Measurements from ENCODE around the gene NOVA2. TPM values are rescaled to one million over a fixed set of nuclear protein-coding genes. Genes with fewer than 3 reads are reported as not detected.

Gene NOVA2
- total RNA-seq, 1 donor from 2014 or later = 11.3 TPM

DNA sequence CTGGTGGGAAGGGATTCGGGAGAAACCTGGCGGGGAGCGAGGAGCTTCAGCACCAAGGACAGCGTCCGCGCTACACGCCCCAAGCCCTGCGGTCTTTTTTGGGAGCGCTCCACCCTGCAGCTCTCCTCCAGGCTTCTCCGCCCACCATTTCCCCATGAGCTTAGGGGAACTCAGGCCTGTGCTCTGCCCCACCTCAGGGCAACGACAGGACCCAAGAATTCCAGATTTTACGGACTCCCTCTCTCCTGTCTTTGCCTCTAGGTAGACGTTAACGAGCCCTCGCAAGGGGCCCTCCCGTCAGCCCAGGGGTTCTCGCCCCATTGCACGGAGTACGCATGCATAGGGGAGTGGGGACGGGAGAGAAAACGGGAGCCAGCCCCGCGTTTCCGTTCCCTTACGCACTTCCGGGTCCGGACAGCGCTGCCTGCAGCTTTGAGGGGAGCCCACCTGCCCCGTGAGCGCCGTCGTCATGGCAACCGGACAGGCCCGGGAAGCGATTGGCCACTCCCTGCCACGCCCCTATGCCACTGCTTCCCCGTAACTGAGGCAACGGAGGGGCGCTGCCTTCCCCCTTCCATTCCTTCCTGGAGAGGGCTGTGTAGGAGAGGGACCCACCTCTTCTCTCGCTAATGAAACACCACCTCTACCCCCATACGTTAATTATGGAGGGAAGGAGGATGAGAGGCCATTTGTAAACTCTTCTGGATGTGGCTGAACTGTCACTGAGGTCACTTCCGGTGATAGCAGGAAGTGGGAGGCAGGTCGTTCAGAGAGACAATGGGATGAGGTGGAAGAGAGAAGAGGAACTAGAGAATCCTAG, 20.8 kb downstream of the NOVA2 start:
- H3K4me1 ChIP-seq = peaks cover 0 to 3% of the 10 kb centered on the region in 2 donors
- no peak overlapping the region for H3K4me3 ChIP-seq
- no peaks in the 10 kb centered on the region for H3K9me3 ChIP-seq
- H3K27ac ChIP-seq = no peak overlapping the region
- intact Hi-C loops (cut with DNase I) = no loop called here
- H3K36me3 ChIP-seq = no peaks in the 10 kb centered on the region
- H3K27me3 ChIP-seq = peaks cover 4% of the 10 kb centered on the region
- TF ChIP-seq, protein P1, sequence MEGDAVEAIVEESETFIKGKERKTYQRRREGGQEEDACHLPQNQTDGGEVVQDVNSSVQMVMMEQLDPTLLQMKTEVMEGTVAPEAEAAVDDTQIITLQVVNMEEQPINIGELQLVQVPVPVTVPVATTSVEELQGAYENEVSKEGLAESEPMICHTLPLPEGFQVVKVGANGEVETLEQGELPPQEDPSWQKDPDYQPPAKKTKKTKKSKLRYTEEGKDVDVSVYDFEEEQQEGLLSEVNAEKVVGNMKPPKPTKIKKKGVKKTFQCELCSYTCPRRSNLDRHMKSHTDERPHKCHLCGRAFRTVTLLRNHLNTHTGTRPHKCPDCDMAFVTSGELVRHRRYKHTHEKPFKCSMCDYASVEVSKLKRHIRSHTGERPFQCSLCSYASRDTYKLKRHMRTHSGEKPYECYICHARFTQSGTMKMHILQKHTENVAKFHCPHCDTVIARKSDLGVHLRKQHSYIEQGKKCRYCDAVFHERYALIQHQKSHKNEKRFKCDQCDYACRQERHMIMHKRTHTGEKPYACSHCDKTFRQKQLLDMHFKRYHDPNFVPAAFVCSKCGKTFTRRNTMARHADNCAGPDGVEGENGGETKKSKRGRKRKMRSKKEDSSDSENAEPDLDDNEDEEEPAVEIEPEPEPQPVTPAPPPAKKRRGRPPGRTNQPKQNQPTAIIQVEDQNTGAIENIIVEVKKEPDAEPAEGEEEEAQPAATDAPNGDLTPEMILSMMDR (IDR thresholded peaks at IDR 0.05) = no peak
- no peak for DNase-seq (ENCODE audit: low spot score in 2 of 2)

GRCh38 chr19:45952341-45952685, 21.4 kb downstream of the NOVA2 start:
- no peak overlapping the region for H3K4me3 ChIP-seq
- H3K27ac ChIP-seq = no peak overlapping the region
- peaks cover 4% of the 10 kb centered on the region for H3K27me3 ChIP-seq
- H3K9me3 ChIP-seq = no peaks in the 10 kb centered on the region
- TF ChIP-seq, protein P1 (IDR thresholded peaks at IDR 0.05) = no peak
- H3K36me3 ChIP-seq = no peaks in the 10 kb centered on the region
- no peak for DNase-seq (ENCODE audit: low spot score in 2 of 2)
- peaks cover 0 to 3% of the 10 kb centered on the region in 2 donors for H3K4me1 ChIP-seq
- intact Hi-C loops (cut with DNase I) = no loop called here

DNA sequence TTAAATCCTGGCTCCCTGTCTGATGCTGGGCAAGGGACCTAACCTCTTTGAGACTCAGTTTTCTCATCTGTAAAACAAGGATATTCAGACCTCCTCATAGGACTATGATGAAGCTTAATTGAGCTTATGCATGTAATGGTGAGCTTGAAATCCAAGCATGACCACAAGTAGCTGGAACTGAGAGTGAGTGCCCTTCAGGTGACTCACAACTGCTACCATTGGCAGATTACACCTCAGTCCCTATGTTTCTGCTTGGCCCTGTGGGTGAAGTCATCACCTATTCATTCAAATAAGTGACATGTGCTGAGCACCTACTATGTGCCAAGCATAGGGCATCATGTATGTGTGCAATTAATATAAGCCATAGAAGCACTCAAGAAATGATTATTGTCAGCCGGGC, 25.7 kb downstream of the NOVA2 start:
- intact Hi-C loops (cut with DNase I) = no loop called here
- TF ChIP-seq, protein P1 (IDR thresholded peaks at IDR 0.05) = no peak

GRCh38 chr19:45940515-45940805, 33.2 kb downstream of the NOVA2 start:
- intact Hi-C loops (cut with DNase I) = no loop called here
- Histone ChIP-seq H3K4me1 (no peaks in the 10 kb centered on the region), H3K4me3 (no peak overlapping the region), H3K36me3 (no peaks in the 10 kb centered on the region), H3K27ac (no peak overlapping the region), H3K27me3 (no peaks in the 10 kb centered on the region), H3K9me3 (no peaks in the 10 kb centered on the region)
- TF ChIP-seq, protein P1 (IDR thresholded peaks at IDR 0.05) = no peak
- no peak for DNase-seq (ENCODE audit: low spot score in 2 of 2)

More for the DNA sequence above, 25.7 kb downstream of the NOVA2 start:
- H3K27me3 ChIP-seq = peaks cover 4% of the 10 kb centered on the region
- H3K27ac ChIP-seq = no peak overlapping the region
- DNase-seq (ENCODE audit: low spot score in 2 of 2) = no peak
- no peaks in the 10 kb centered on the region for H3K9me3 ChIP-seq
- no peaks in the 10 kb centered on the region for H3K36me3 ChIP-seq
- H3K4me1 ChIP-seq = peaks cover 0 to 2% of the 10 kb centered on the region in 2 donors
- H3K4me3 ChIP-seq = no peak overlapping the region

- no peak for DNase-seq (ENCODE audit: low spot score in 2 of 2)
- intact Hi-C loops (cut with DNase I) = no loop called here
- H3K4me3 ChIP-seq = no peak overlapping the region
- no peaks in the 10 kb centered on the region for H3K27me3 ChIP-seq
- H3K27ac ChIP-seq = no peak overlapping the region
- no peaks in the 10 kb centered on the region for H3K4me1 ChIP-seq
- TF ChIP-seq, protein P1 (IDR thresholded peaks at IDR 0.05) = no peak
- H3K36me3 ChIP-seq = no peaks in the 10 kb centered on the region
- H3K9me3 ChIP-seq = no peaks in the 10 kb centered on the region
Observed at GRCh38 chr19:45939792-45940514, 33.7 kb downstream of the NOVA2 start.

All from ascending aorta (tissue), 2 donors.